Nephron progenitor cell (in vitro differentiated cells): ENCODE measurements around the gene BTBD9.

Experiments
- DNase-seq: peaks from one replicate; pipeline ENCODE4 v3.0.0; 2021
- H3K27ac Mint-ChIP-seq: 2 replicates; pipeline ENCODE4 v1.8.0; 2021; ENCODE audit warnings: mild to moderate bottlenecking, moderate library complexity, mixed read lengths
- H3K27me3 Mint-ChIP-seq: 2 replicates; pipeline ENCODE4 v1.8.0; 2021; ENCODE audit warnings: mild to moderate bottlenecking, low read depth, mixed read lengths; ENCODE audit not compliant: poor library complexity
- H3K36me3 Mint-ChIP-seq: 2 replicates; pipeline ENCODE4 v1.8.0; 2021; ENCODE audit warnings: low read depth, mixed read lengths
- H3K4me1 Mint-ChIP-seq: 2 replicates; pipeline ENCODE4 v1.8.0; 2021; ENCODE audit warnings: mixed read lengths
- H3K4me3 Mint-ChIP-seq: 2 replicates; pipeline ENCODE4 v1.8.0; 2021; ENCODE audit warnings: mild to moderate bottlenecking, moderate library complexity, mixed read lengths
- H3K9me3 Mint-ChIP-seq: 2 replicates; pipeline ENCODE4 v1.8.0; 2021; ENCODE audit warnings: mild to moderate bottlenecking, moderate library complexity, mixed read lengths
- CTCF ChIP-seq: fragments of 200-600 bp; sonication (generic); IDR thresholded peaks from 2 replicates; pipeline ENCODE4 v1.5.0; 2021; ENCODE audit warnings: antibody characterized with exemption

Gene BTBD9

GRCh38 chr6:38588631-38589366, 50.9 kb downstream of the BTBD9 start:
- Mint-ChIP-seq H3K4me1 (no peaks in the 10 kb centered on the region), H3K27ac (no peak overlapping the region), H3K27me3 (no peaks in the 10 kb centered on the region), H3K9me3 (no peaks in the 10 kb centered on the region), H3K4me3 (no peak overlapping the region), H3K36me3 (peaks cover 4% of the 10 kb centered on the region)
- no peak for DNase-seq
- no peak for TF ChIP-seq CTCF

GRCh38 chr6:38587766-38588362, 51.9 kb downstream of the BTBD9 start:
- peaks cover 4% of the 10 kb centered on the region for H3K36me3 Mint-ChIP-seq
- H3K27ac Mint-ChIP-seq = no peak overlapping the region

GRCh38 chr6:38586992-38587391, 52.7 kb downstream of the BTBD9 start:
- H3K27me3 Mint-ChIP-seq = no peaks in the 10 kb centered on the region
- no peaks in the 10 kb centered on the region for H3K4me1 Mint-ChIP-seq
- no peak for TF ChIP-seq CTCF
- no peak overlapping the region for H3K4me3 Mint-ChIP-seq
- peaks cover under 1% of the 10 kb centered on the region for H3K36me3 Mint-ChIP-seq
- no peak for DNase-seq
- no peaks in the 10 kb centered on the region for H3K9me3 Mint-ChIP-seq
- H3K27ac Mint-ChIP-seq = no peak overlapping the region

More at GRCh38 chr6:38587766-38588362, 51.9 kb downstream of the BTBD9 start:
- H3K9me3 Mint-ChIP-seq = no peaks in the 10 kb centered on the region
- no peaks in the 10 kb centered on the region for H3K4me1 Mint-ChIP-seq
- H3K27me3 Mint-ChIP-seq = no peaks in the 10 kb centered on the region
- DNase-seq = no peak
- H3K4me3 Mint-ChIP-seq = no peak overlapping the region
- no peak for TF ChIP-seq CTCF

- H3K27me3 Mint-ChIP-seq = no peaks in the 10 kb centered on the region
- TF ChIP-seq CTCF = no peak
- no peak overlapping the region for H3K27ac Mint-ChIP-seq
- no peak overlapping the region for H3K4me3 Mint-ChIP-seq
- no peaks in the 10 kb centered on the region for H3K36me3 Mint-ChIP-seq
- no peak for DNase-seq
- no peaks in the 10 kb centered on the region for H3K9me3 Mint-ChIP-seq
- H3K4me1 Mint-ChIP-seq = no peaks in the 10 kb centered on the region
Measured at GRCh38 chr6:38584731-38585130, 55.0 kb downstream of the BTBD9 start.

GRCh38 chr6:38583523-38583922, 56.2 kb downstream of the BTBD9 start:
- no peak for TF ChIP-seq CTCF
- no peaks in the 10 kb centered on the region for H3K27me3 Mint-ChIP-seq
- H3K4me1 Mint-ChIP-seq = no peaks in the 10 kb centered on the region
- no peaks in the 10 kb centered on the region for H3K9me3 Mint-ChIP-seq
- DNase-seq = no peak
- no peaks in the 10 kb centered on the region for H3K36me3 Mint-ChIP-seq
- no peak overlapping the region for H3K4me3 Mint-ChIP-seq
- no peak overlapping the region for H3K27ac Mint-ChIP-seq

- Mint-ChIP-seq H3K4me1 (no peaks in the 10 kb centered on the region), H3K4me3 (no peak overlapping the region), H3K9me3 (no peaks in the 10 kb centered on the region), H3K27me3 (no peaks in the 10 kb centered on the region), H3K36me3 (no peaks in the 10 kb centered on the region), H3K27ac (no peak overlapping the region)
- no peak for TF ChIP-seq CTCF
- DNase-seq = no peak
Measured at GRCh38 chr6:38580030-38580429, 59.7 kb downstream of the BTBD9 start.
